Measurements from ENCODE around the gene MIEF1. TPM values are rescaled to one million over a fixed set of nuclear protein-coding genes. Genes with fewer than 3 reads are reported as not detected.
A peak's percentile ranks its signal among the peaks of the same experiment; 100 is the strongest.

Gene MIEF1
- 10 to 100 TPM; 18.8 to 36.9 TPM for total RNA-seq

GRCh38 chr22:39502109-39502788 is at the start of gene MIEF1:
Gene MIEF1, plus strand, starts transcription at chr22:39502290. Its CDS starts 9,005 bp downstream, at chr22:39511295.
- Histone ChIP-seq H3K27me3 (replicated peaks; ENCODE audit: insufficient read depth) (no peaks in the 10 kb centered on the region), H3K36me3 (peaks cover 28% of the 10 kb centered on the region), H3K9me3 (no peaks in the 10 kb centered on the region), H3K27ac (peak within 1 kb of the TSS; percentile 72 to 86), H3K4me3 (peak within 1 kb of the TSS; percentile 75), H3K4me1 (ENCODE audit: control insufficient read depth in 1 of 2, low read depth in 2 of 2) (peaks cover 17 to 30% of the 10 kb centered on the region in 2 donors)
- no peak for TF ChIP-seq CTCF (IDR thresholded peaks at IDR 0.05)
- peak; percentile 97 for DNase-seq (ENCODE audit: low spot score)
- peak; percentile 89 for ATAC-seq (ENCODE audit: insufficient number of reproducible peaks, low FRiP score, low read depth)

- Histone ChIP-seq H3K4me3 (no peak overlapping the region), H3K9me3 (no peaks in the 10 kb centered on the region), H3K27ac (no peak overlapping the region), H3K36me3 (no peaks in the 10 kb centered on the region), H3K27me3 (replicated peaks; ENCODE audit: insufficient read depth) (no peaks in the 10 kb centered on the region), H3K4me1 (ENCODE audit: control insufficient read depth in 1 of 2, low read depth in 2 of 2) (peaks cover 0 to 4% of the 10 kb centered on the region in 2 donors)
- no peak for TF ChIP-seq CTCF (IDR thresholded peaks at IDR 0.05)
- DNase-seq (ENCODE audit: low spot score) (no peak), ATAC-seq (ENCODE audit: insufficient number of reproducible peaks, low FRiP score, low read depth) (no peak)
Measured at GRCh38 chr22:39452740-39453040, 49.4 kb upstream of the MIEF1 start.

DNA sequence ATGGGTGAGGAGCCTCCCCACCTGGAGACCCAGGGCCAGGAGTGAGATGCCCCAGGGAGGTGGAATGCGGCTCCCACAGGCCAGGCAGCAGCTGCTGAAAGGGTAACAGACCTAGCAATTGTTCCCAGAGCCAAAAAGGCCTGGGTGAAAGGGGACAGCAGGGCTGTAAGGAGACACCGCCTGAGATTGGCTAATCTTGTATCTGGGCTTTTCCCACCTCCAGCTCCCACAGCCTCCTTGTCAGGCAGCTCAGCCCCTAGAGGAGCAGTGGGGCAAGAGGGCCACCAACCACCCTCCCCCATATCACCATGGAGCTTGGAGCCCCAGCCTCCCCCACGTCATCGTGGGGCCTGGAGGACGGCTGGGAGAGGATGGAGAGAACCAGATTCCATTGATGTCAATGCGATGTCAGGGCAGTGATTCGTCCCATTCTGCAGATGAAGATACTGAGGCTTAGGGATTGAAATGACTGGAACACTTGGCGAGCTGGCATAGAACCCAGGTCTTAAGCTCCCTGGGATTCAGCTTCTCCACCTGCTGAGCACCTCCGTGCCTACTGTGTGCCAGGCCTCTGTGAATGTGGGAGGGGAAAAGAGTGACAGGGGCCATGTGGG is 48.2 kb upstream of the MIEF1 start:
- no peak overlapping the region for H3K4me3 ChIP-seq
- TF ChIP-seq CTCF (IDR thresholded peaks at IDR 0.05) = no peak
- no peaks in the 10 kb centered on the region for H3K27me3 ChIP-seq (replicated peaks; ENCODE audit: insufficient read depth)
- DNase-seq (ENCODE audit: low spot score) (no peak), ATAC-seq (ENCODE audit: insufficient number of reproducible peaks, low FRiP score, low read depth) (no peak)
- no peak overlapping the region for H3K27ac ChIP-seq
- H3K4me1 ChIP-seq (ENCODE audit: control insufficient read depth in 1 of 2, low read depth in 2 of 2) = peaks cover 0 to 10% of the 10 kb centered on the region in 2 donors
- no peaks in the 10 kb centered on the region for H3K36me3 ChIP-seq
- H3K9me3 ChIP-seq = no peaks in the 10 kb centered on the region

DNA sequence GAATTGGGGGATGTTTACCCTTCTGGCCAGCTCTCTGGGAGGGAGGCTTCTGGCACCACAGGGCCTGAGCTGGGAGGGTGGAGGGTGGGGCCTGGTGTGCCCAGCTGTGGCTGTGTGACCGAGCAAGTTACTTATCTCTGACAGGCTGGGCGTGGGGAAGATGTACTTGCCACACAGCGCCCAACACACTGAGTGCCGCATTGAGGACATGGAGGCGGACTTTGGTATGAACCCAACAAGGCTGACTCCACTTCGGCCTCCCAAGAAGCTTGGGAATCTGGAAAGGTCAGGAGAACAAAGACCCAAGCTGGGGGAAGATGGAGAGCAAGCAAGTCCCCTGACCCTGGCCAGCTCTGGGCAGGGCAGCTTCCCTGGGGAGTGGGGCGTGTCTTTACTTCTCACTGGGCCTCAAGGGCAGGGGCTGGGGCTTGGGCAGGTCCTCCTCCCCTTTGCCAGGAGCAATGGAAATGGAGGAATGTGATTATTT is 47.7 kb upstream of the MIEF1 start:
- Histone ChIP-seq H3K4me3 (no peak overlapping the region), H3K9me3 (no peaks in the 10 kb centered on the region), H3K27ac (no peak overlapping the region), H3K27me3 (replicated peaks; ENCODE audit: insufficient read depth) (no peaks in the 10 kb centered on the region), H3K4me1 (ENCODE audit: control insufficient read depth in 1 of 2, low read depth in 2 of 2) (peaks cover 0 to 10% of the 10 kb centered on the region in 2 donors), H3K36me3 (no peaks in the 10 kb centered on the region)
- no peak for DNase-seq (ENCODE audit: low spot score)
- no peak for ATAC-seq (ENCODE audit: insufficient number of reproducible peaks, low FRiP score, low read depth)
- TF ChIP-seq CTCF (IDR thresholded peaks at IDR 0.05) = no peak

DNA sequence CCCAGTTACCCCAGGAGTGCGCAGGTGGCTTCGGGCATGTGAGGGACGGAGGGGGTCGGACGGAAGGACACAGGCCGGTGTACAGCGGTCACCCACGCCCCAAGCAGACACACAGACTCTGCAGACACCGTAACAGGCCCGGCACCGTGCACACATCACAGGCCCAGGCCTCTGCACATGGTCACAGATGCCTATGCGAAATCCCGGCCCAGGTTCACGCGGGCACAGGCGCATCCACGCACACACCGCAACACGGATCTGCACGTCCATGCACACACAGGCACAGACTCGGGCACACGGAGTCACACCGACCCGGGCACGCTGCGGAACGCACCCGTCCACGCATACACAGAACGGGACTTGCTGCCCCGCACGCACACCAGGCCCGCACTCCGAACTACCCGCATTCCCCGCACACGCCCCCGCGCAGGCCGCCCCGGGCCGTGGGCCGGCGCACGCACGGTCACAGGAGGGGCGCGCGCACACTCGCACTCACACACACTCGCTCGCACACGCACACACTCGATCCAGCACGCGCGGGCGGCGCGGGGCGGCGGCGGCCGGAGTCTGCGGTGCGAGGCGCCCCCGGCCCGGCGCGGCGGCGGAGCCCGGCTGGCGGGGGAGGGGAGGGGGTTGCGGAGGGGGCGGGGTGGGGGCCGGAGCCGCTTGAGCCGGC is 45.4 kb upstream of the MIEF1 start, which contains the start of gene MGAT3:
MGAT3 (plus strand) TSS at position 491 of the 676 bp plus-strand sequence. CDS start 30,336 bp downstream, outside the sequence.
- Histone ChIP-seq H3K9me3 (no peaks in the 10 kb centered on the region), H3K27ac (no peak within 1 kb of the TSS), H3K27me3 (replicated peaks; ENCODE audit: insufficient read depth) (no peaks in the 10 kb centered on the region), H3K4me1 (ENCODE audit: control insufficient read depth in 1 of 2, low read depth in 2 of 2) (peaks cover 0 to 10% of the 10 kb centered on the region in 2 donors), H3K4me3 (peak within 1 kb of the TSS; percentile 65), H3K36me3 (no peaks in the 10 kb centered on the region)
- no peak for TF ChIP-seq CTCF (IDR thresholded peaks at IDR 0.05)
- ATAC-seq (ENCODE audit: insufficient number of reproducible peaks, low FRiP score, low read depth) (no peak), DNase-seq (ENCODE audit: low spot score) (no peak)

All from thoracic aorta (tissue), 2 donors.